ENCODE measurements around the gene CBX8.

The CBX8 gene

DNA sequence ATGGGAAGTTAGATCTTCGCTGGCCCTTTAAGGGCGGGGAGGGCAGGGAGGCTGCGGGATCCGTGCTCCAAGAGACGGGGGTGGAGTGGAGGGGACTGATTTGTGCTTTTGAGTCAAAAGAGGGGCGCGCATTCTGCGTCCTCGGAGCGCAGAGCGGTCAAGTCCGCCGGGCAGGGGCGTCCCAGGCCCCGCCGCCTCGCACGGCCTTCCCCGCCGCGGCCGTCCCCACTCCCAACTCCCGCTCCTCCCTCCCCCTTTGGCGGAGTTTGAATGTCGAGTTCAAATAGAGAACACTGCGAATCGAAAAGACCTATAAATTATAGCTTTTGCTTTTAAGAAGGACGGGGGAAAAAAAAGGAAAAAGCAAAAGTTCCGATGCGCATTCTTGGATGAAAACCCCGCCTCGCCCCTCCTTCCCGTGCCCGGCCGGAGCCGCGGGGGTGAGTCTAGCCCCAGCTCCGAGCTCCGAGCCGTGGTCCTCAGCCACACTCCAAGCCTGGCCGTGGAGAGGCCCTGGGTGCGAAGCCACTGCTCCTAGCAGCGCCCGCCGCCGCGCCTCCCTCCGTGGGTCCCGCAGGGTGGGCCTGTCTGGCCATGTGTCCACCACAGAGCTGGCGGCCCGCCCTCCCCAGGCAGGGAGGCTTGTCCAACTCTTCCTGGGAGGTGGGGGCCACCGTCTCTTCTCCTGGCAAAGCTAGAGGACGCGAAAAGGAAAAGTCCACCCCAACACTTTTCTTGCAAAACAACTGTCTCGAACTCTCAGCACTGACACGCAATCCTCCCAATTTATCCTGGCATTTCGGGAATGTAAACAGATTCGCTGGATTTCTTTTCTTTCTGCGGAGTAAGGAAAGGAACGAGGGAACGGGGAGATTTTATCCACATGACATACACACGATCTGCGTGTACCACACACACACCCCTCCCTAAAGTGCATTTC lies 3.6 kb downstream of the CBX8 start:
- DNase-seq (ENCODE audit: low read depth, low spot score) = no peak

DNA sequence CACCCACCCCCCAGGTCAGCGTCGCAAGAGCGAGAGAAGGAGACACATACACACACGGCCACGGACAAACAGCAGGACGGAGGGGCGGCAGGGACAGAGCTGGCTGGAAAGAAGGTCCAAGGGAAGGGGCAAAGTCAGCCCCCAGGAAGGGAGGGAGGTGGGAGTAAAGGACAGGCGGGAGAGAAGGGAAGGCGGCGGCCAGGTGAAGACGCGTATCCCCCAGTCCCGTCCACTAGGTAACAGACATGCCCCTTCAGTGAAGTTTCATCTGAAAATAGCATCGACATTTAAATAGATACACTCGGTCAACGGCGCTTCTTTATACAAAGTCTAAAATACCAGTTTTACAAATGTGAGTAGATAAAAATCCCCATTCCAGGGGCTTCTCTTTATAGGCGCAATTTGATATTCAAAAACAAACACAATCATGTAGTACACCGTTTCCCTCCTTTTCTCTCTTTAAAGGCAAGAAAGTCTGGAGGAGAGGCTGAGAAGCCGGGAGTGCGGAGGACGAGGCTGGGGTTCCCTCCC lies 4.5 kb downstream of the CBX8 start:
- DNase-seq (ENCODE audit: low read depth, low spot score) = no peak

GRCh38 chr17:79791735-79792161 lies 5.1 kb downstream of the CBX8 start:
- no peak for DNase-seq (ENCODE audit: low read depth, low spot score)

DNA sequence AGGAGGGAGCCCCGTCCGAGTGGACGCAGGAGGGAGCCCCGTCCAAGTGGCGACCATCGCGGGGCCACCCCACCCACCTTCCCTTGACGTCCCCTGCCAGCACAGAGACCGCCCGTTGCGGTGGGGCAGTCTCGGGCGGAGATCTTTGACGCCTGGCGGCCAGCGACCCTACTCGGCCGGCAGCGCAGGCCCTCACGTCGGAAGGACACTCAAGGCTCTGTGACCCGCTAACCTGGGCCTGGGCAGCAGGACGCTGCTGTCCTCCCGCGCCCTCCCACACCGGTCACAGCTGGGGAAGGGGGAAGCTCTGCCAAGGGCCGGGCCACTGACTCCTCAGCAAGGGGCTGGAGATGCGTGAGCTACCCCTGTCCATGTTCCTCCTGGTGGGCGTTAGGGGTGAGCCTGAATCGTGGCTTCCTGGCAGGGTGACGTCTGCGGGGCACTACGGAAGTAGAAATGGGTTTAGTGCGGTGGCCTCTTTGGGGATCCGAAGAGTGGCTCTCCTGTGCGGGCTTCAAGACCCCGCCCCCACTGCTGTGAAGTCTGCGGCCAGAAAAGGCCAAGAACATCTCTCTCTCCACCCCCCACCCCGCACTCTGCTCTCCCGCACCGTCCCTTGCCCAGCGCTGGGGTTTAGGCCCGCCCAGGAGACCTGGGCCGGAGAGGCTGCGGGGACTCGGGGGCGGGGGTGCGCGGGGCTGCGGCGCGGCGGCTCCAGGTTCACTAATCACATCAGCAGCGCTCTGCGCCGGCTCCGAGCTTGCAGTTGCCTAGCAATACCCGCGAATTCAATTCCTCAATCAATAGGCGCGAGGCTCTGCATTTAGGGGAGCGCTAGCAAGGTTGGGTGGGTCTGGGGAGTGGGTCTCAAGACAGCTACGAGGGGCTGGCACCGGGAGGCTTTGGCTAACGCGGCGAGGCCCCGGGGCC lies 5.8 kb downstream of the CBX8 start:
- no peak for DNase-seq (ENCODE audit: low read depth, low spot score)

DNA sequence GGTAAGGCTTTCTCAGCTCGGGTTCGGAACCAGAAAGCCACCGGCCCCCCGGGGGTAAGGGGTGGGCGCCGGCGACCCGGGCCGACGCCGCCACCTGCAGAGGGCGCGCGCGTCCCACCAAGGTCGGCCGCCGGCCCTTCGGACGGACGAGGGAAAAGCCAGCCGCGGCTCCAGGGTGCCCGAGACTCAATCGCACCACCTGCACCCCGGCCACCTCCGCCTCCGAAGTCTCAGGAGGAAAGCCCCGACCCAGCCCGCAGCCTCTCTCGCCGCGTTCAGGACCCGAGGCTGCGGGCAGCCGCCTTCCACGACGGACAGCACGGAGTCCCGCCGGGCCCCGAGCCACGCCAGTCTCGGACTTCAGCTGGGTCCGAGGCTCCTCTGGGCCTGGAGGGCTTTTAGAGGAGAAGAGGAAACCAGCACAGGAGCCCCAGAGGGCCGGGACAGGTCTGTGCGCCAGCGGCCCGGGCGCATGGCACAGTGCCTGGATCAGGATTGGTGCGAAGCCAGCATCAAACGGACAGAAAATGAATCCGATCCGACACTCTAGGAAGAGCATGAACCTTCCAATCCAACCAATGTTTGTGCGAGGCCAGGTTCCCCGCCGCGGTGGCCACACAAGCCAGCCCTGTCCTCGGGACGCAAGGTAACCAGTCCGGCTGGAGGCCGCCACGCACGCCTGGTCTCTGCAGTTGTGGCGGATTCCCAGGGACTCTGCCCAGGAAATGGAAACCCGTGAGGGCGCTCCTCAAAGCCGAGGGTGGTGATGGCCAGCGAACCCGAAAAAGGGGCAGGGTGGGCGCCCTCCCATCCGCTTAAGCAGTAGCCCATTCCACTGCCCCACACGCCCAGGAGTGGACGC lies 6.7 kb downstream of the CBX8 start:
- DNase-seq (ENCODE audit: low read depth, low spot score) = peak; percentile 77

- DNase-seq (ENCODE audit: low read depth, low spot score) = peak; percentile 87
These were observed 7.6 kb downstream of the CBX8 start for GRCh38 chr17:79788989-79789942.

DNA sequence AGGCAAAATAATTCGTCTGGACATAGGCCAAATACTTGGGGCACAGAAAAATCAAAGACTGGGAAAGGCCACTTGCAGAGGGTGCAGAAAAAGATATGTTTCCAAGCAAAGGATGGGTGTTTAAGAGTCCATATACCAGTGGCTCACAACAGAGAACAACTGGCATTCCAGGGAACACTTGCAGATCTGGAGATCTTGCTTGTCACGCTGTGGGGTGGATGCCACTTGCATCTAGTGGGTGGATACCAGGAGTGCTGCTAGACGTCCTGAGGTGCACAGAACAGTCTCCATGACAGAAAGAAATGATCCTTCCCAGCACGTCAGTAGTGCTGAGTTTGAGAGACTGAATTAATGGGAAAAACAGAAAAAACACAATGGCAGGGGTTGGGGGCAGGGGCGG lies 8.4 kb downstream of the CBX8 start:
- no peak for DNase-seq (ENCODE audit: low read depth, low spot score)

GRCh38 chr17:79786930-79787643 lies 9.8 kb downstream of the CBX8 start:
- DNase-seq (ENCODE audit: low read depth, low spot score) = no peak

DNA sequence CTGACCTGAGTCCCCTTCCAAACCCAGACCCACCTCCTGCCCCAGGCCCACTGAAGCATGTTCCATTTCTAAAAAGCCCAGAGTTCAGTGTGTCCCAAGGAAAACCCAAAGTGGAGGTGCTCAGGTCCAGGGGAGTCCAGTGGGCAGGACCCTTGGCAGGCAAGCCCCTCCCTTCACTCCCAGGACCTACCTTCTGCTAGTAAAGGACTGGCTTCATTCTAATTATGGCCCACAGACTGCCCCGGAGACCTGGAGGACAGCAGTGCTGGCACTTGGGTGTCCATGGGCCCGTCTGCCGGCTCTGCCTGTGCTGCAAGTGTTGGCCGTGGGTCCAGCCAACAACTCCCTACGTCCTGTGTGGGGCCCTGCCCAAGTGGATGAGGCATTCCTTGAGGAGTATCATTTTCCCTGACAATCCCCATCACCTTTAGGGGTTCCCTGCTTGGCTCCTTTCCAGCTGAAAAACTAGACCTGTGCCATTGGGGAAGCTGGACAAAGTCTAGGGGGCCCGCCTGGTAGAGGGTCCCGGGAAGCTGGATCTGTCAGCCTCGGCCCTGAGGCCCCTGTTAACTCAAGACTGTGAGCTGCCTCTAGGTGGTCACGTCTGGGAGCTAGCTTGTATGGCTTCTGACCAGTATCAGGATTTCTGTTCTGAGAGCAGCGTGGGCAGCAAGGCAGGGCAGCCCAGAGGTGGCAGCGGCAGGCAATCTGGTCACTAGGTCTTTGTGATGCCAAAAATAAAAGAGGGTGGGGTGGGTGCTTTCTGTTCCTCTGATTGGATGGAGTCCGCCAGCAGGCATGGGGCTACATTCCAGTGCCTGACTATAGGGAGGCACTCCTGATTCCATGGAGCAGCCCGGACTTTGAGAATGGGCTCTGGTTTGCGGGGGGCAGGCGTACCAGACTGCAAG lies 10.7 kb downstream of the CBX8 start:
- no peak for DNase-seq (ENCODE audit: low read depth, low spot score)

GRCh38 chr17:79785017-79785899 lies 11.6 kb downstream of the CBX8 start:
- DNase-seq (ENCODE audit: low read depth, low spot score) = no peak

GRCh38 chr17:79784353-79785016 lies 12.4 kb downstream of the CBX8 start:
- DNase-seq (ENCODE audit: low read depth, low spot score) = no peak

- no peak for DNase-seq (ENCODE audit: low read depth, low spot score)
These were observed 13.0 kb downstream of the CBX8 start for GRCh38 chr17:79783891-79784290.

DNA sequence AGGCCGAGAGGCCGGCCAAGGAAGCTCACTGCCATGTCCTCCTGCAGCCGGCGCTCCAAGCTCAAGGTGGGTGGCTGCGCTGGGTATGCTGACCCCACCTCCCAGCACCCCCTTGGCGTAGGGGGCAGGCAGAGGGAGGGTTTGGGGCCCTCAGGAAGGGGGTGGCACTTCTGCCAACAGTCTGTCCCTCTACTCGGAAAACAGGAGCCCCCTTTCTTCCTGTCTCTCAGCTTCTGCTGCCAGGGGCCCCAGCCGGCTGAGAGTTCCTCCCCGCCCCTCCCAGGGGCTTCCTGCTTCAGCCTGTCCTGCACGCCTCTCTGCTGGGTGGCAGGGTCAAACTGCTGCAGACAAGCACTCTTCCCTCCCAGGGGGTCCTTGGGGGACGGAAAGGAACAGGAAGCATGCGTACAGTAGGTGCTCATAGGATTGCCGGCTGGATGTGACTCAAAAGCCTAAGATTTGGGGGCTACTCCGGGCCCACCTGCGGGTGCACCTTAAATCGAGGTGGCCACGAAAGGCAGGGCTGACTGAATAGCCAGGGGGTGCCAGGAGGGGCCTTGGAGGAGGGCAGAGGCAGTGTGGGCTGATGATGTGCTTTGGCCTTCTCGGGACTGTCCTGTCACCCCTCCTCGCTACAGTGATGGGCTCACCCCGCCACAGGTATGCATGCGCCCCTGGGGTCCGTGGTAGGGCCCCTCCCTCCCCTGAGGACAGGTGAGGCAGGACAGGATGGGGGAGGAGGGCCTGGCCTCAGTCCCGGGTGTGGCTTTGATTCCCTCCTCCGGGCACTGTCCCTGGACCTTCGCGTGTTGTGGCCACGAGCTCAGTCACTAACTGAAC lies 14.9 kb downstream of the CBX8 start:
- DNase-seq (ENCODE audit: low read depth, low spot score) = no peak

GRCh38 chr17:79781012-79781650 lies 15.7 kb downstream of the CBX8 start:
- no peak for DNase-seq (ENCODE audit: low read depth, low spot score)

DNA sequence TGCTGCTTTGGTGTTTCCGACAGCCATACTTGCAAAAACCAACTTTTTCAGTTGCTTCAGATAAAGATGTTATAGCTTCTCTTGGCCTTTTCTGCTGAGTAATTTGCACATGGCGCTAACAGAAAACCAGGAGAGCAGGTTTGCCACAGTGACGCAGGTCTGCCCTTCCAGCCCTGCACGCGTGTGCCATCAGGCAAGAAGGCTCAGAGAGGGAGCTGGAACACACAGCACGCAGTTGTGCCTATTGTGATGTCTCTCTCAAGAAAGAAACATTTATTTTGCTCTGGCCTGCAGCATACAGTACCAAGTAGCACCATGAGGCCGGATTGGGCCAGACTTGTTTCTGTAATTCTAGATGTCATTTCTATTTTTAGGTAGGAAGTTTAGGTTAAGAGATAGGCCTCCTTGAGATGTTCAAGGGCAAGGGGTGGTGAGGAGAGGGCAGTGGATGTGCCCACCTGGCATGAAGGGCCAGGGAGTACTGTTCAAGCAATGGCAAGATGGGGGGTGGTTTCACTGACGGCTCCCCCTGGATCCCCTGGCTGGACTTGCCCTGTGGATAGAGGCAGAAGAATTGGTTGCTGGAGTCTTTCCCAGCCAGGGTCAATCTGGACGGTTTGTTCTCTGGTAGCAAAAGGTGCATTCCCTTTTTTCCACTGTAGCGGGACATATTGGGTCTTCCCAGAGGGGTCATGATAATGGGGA lies 17.1 kb downstream of the CBX8 start:
- DNase-seq (ENCODE audit: low read depth, low spot score) = no peak
